GM23248 (cell line): Measurements from ENCODE around the gene HHIPL1. TPM values are rescaled to one million over a fixed set of nuclear protein-coding genes. Genes with fewer than 3 reads are reported as not detected.

Source experiments
- DNase-seq: peaks from one replicate; pipeline ENCODE4 v3.0.0-alpha.2; 2015
- H2AFZ ChIP-seq: fragments of 200-600 bp; sonication (generic); 2 replicates; pipeline ENCODE4 v1.6.1; 2016; ENCODE audit warnings: antibody characterized with exemption
- H3F3A ChIP-seq: fragments of 200-600 bp; sonication (generic); 2 replicates; pipeline ENCODE4 v1.6.1; 2016; ENCODE audit warnings: mild to moderate bottlenecking, antibody characterized with exemption, mixed run types; ENCODE audit not compliant: insufficient read depth
- H3K27ac ChIP-seq: fragments of 200-600 bp; sonication (generic); 2 replicates; pipeline ENCODE4 v1.5.1; 2016; ENCODE audit warnings: mild to moderate bottlenecking
- H3K27me3 ChIP-seq: fragments of 200-600 bp; sonication (generic); replicated peaks from 2 replicates; pipeline ENCODE4 v1.6.1; 2016; ENCODE audit warnings: mild to moderate bottlenecking; ENCODE audit not compliant: insufficient read depth
- H3K36me3 ChIP-seq: fragments of 200-600 bp; sonication (generic); 2 replicates; pipeline ENCODE4 v1.6.1; 2016; ENCODE audit warnings: low read depth, mild to moderate bottlenecking
- H3K4me1 ChIP-seq: fragments of 200-600 bp; sonication (generic); 2 replicates; pipeline ENCODE4 v1.6.1; 2016; ENCODE audit warnings: mild to moderate bottlenecking; ENCODE audit not compliant: insufficient read depth
- H3K4me2 ChIP-seq: fragments of 200-600 bp; sonication (generic); one replicate; pipeline ENCODE4 v1.6.1; 2016; ENCODE audit warnings: mild to moderate bottlenecking; ENCODE audit not compliant: unreplicated experiment
- H3K4me3 ChIP-seq: fragments of 200-600 bp; sonication (generic); 2 replicates; pipeline ENCODE4 v1.5.1; 2016; ENCODE audit warnings: mild to moderate bottlenecking
- H3K79me2 ChIP-seq: fragments of 200-600 bp; sonication (generic); 2 replicates; pipeline ENCODE4 v1.6.1; 2016; ENCODE audit warnings: mild to moderate bottlenecking; ENCODE audit not compliant: insufficient read depth
- H3K9ac ChIP-seq: fragments of 200-600 bp; sonication (generic); 2 replicates; pipeline ENCODE4 v1.6.1; 2016; ENCODE audit warnings: mild to moderate bottlenecking
- H3K9me2 ChIP-seq: fragments of 200-600 bp; sonication (generic); 2 replicates; pipeline ENCODE4 v1.6.1; 2016; ENCODE audit warnings: mixed run types, mild to moderate bottlenecking, moderate library complexity; ENCODE audit not compliant: insufficient read depth
- H3K9me3 ChIP-seq: fragments of 200-600 bp; sonication (generic); one replicate; pipeline ENCODE4 v1.6.1; 2017; ENCODE audit warnings: low read depth
- H4K20me1 ChIP-seq: fragments of 200-600 bp; sonication (generic); 2 replicates; pipeline ENCODE4 v1.6.0; 2016; ENCODE audit not compliant: insufficient read depth
- EZH2 ChIP-seq: fragments of 200-600 bp; sonication (generic); IDR thresholded peaks from 2 replicates; pipeline ENCODE4 v1.6.1; 2018; ENCODE audit warnings: antibody characterized with exemption, mild to moderate bottlenecking; ENCODE audit not compliant: insufficient read depth, poor library complexity, severe bottlenecking
- EZH2phosphoT487 ChIP-seq: fragments of 200-600 bp; sonication (generic); IDR thresholded peaks from 2 replicates; pipeline ENCODE4 v1.6.1; 2018; ENCODE audit warnings: antibody characterized with exemption, moderate library complexity, mild to moderate bottlenecking, low read depth; ENCODE audit not compliant: insufficient read depth
- WGBS, 2 experiments: methylation state at CpG; one replicate each; pipeline ENCODE4 v1.1.6; 2015 to 2017; ENCODE audit warnings: low lambda C conversion rate in 2 of 2, low coverage in 1 of 2; ENCODE audit errors: missing lambda C conversion rate in 2 of 2; 5-methylcytosine and 5-hydroxymethylcytosine counted together
- in situ Hi-C: fragments of 300-500 bp; cut with MboI; formaldehyde crosslinking; loops from 2 replicates; pipeline ENCODE4 v1.15.0; 2020
- polyA plus RNA-seq: library from polyadenylated mRNA; unstranded; fragments of >200 nt; fragmentation: Nextera tagmentation; extraction: Ambion mirVana; gene quantifications from 2 replicates; pipeline ENCODE4 v1.2.1, GENCODE V29; 2016
- total RNA-seq: library from RNA; depleted of rRNA; stranded (reverse); fragments of >200 nt; shearing (Covaris generic); gene quantifications from 2 replicates; pipeline ENCODE4 v1.2.3, GENCODE V29; 2014

Gene HHIPL1
- total and polyA plus RNA-seq, 2 experiments from 2014 or later = 6.5 to 11.3 TPM

DNA sequence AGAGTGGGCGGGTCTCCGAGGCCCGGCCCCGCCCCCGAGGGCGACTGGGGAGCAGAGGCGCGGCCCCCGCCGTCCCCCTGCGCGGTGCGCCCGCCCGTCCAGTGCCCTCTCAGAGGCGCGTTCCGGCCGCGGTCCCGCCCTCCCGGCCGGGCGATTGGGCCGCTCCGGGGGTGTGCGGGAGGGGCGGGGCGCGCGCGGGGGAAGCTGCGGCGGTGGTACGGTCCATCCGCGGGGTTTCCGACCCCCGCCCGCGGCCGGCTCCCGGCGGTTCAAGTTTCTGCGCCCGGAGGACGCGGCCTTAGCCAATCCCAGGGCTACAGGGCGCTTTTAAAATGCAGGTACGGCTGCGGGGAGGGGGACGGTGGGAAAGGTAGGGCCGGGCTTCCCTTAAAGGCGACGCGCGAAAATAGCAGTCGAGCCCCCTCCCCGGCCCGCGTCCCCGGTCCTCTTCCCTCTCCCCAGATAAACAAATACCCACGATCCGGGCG is 40.6 kb upstream of the HHIPL1 start:
- 0 to 5% methylated on average over 8 to 19 of the region's 65 CpGs for WGBS, 2 experiments

DNA sequence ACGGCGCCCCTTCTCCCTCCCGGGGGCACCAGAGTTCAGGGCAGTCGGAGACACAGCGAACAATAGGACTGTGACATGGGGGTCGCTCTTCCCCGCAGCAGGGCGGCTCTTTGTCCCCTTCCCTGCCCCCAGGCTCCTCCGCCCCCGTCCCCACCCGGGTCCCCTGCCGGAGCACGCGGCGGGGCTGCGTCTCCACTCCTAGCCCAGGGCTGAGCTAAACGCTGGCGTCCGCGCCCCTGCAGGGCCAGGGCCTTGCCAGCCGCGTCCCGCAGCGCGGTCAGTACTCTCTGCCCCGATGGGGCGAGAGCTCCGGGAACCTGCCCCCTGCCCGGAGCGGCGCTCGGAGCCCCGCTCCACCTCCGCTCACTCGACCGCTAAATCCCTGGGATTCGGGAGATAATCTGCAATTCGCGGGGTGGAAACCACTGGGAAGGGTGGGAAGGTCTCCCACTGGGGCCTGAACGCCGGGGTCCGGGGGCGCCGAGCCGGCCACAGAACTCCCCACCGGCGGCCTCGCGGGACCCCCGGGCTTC is 40.1 kb upstream of the HHIPL1 start:
- TF ChIP-seq EZH2phosphoT487 = no peak
- no peak for TF ChIP-seq EZH2
- peak; percentile 77 for DNase-seq
- in situ Hi-C loops = no loop called here
- Histone ChIP-seq H3K9ac (peak overlapping the region; percentile 80), H3K27ac (peak overlapping the region; percentile 48), H3K36me3 (no peaks in the 10 kb centered on the region), H3K4me2 (peak overlapping the region; percentile 86), H4K20me1 (no peaks in the 10 kb centered on the region), H3K79me2 (peaks cover 18% of the 10 kb centered on the region), H3K4me1 (peaks cover 12% of the 10 kb centered on the region), H2AFZ (peak overlapping the region; percentile 87), H3K9me2 (no peaks in the 10 kb centered on the region), H3F3A (no peaks in the 10 kb centered on the region), H3K9me3 (no peaks in the 10 kb centered on the region), H3K4me3 (peak overlapping the region; percentile 90), H3K27me3 (no peaks in the 10 kb centered on the region)
- 0% methylated on average over 37 to 43 of the region's 50 CpGs for WGBS, 2 experiments

More for the DNA sequence above, 40.6 kb upstream of the HHIPL1 start:
- Histone ChIP-seq H3K9me3 (no peaks in the 10 kb centered on the region), H3K79me2 (peaks cover 23% of the 10 kb centered on the region), H2AFZ (peak overlapping the region; percentile 87), H3K4me2 (peak overlapping the region; percentile 86), H3K9me2 (no peaks in the 10 kb centered on the region), H3K4me1 (peaks cover 12% of the 10 kb centered on the region), H3K9ac (peak overlapping the region; percentile 80), H3K36me3 (no peaks in the 10 kb centered on the region), H3F3A (no peaks in the 10 kb centered on the region), H3K27ac (peak overlapping the region; percentile 48), H3K27me3 (no peaks in the 10 kb centered on the region), H4K20me1 (no peaks in the 10 kb centered on the region), H3K4me3 (peak overlapping the region; percentile 90)
- in situ Hi-C loops = no loop called here
- TF ChIP-seq EZH2 (no peak), EZH2phosphoT487 (no peak)
- DNase-seq = peak; percentile 98

DNA sequence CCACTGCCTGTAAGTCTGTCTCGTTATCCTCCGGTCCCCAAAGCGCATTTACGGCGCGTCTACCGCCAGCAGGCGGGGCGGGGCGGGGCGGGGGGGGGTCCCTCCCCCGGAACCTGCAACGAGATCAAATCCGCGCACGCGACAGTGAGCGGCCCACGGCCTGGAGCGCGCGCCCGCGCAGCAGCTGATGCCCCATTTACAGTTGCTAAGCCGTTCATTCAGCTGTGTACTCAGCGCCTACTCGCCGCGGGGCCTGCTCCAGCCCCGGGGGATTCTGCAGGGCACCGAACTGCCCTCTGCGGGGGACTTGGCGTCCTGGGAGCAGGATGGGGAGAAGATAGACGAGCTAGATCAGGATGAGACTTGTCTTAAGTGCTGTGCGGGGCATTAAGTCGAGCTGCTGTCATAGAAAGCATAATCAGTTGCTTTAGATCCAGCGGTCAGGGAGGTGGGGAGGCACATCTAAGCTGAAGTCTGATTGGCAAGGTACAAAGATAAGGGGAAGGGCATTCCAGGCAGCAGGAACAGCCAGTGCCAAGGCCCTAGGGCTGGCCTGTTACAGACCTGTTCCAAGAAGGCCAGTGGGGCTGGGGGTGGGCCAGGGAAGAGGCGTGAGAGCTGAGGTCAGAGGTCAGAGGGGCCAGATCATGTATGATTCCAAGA is 39.5 kb upstream of the HHIPL1 start:
- Histone ChIP-seq H3K9ac (peak overlapping the region; percentile 80), H2AFZ (peak overlapping the region; percentile 87), H3K79me2 (peaks cover 12% of the 10 kb centered on the region), H4K20me1 (no peaks in the 10 kb centered on the region), H3K27ac (peak overlapping the region; percentile 48), H3F3A (no peaks in the 10 kb centered on the region), H3K27me3 (no peaks in the 10 kb centered on the region), H3K36me3 (no peaks in the 10 kb centered on the region), H3K9me2 (no peaks in the 10 kb centered on the region), H3K4me3 (peak overlapping the region; percentile 90), H3K9me3 (no peaks in the 10 kb centered on the region), H3K4me2 (peak overlapping the region; percentile 86), H3K4me1 (peaks cover 12% of the 10 kb centered on the region)
- WGBS, 2 experiments = 5 to 11% methylated on average over 23 to 38 of the region's 38 CpGs
- in situ Hi-C loops = no loop called here
- TF ChIP-seq EZH2phosphoT487 = no peak
- TF ChIP-seq EZH2 = no peak
- peak; percentile 82 for DNase-seq

DNA sequence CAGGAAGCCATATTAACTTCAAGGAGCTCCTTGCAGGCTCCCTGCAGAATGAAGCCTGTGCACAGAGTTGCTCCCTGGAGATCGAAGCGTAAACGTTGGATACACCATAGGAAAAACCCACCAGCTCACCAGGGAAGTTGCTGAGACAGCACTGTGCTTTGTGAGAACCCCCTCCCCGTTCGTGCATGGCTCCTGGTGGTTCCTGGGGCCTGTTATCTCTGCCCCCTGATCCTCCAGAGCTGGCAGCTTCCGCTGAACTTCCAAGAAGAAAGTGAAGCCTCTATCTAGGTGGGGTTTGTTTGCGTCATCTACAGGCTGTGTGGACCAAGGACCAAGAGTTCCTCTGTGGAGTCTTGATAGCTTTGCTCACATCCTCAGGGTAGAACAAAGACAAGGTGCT is 38.6 kb upstream of the HHIPL1 start:
- H3K9ac ChIP-seq = no peak overlapping the region
- no peaks in the 10 kb centered on the region for H3K36me3 ChIP-seq
- no peaks in the 10 kb centered on the region for H3K27me3 ChIP-seq
- H4K20me1 ChIP-seq = no peaks in the 10 kb centered on the region
- no peak overlapping the region for H3K27ac ChIP-seq
- WGBS, 2 experiments = 72 to 76% methylated on average over 7 of the region's 7 CpGs
- peaks cover 3% of the 10 kb centered on the region for H3K79me2 ChIP-seq
- peaks cover 11% of the 10 kb centered on the region for H3K4me1 ChIP-seq
- no peaks in the 10 kb centered on the region for H3K9me3 ChIP-seq
- DNase-seq = no peak
- no peaks in the 10 kb centered on the region for H3K9me2 ChIP-seq
- in situ Hi-C loops = no loop called here
- no peak overlapping the region for H3K4me3 ChIP-seq
- no peak overlapping the region for H3K4me2 ChIP-seq
- H3F3A ChIP-seq = no peaks in the 10 kb centered on the region
- H2AFZ ChIP-seq = no peak overlapping the region
- TF ChIP-seq EZH2phosphoT487 = no peak
- TF ChIP-seq EZH2 = no peak
